Liver (tissue), 9 donors: ENCODE data around the gene TM4SF1. TPM values are rescaled to one million over a fixed set of nuclear protein-coding genes. Genes with fewer than 3 reads are reported as not detected.

ENCODE experiments used
- DNase-seq: peaks from one replicate; pipeline ENCODE4 v3.0.0-alpha.2; 2017; ENCODE audit warnings: low spot score
- H3K27ac ChIP-seq, 2 donors: one replicate each; pipeline ENCODE4 v1.7.0; 2013; ENCODE audit warnings: inconsistent platforms in 2 of 2, low read length in 2 of 2, control low read depth in 1 of 2, low read depth in 1 of 2, mild to moderate bottlenecking in 1 of 2
- H3K27me3 ChIP-seq, 4 donors: one replicate each; pipeline versions ENCODE4 v1.6.1 to v1.7.0; 2013; ENCODE audit warnings: low read length in 3 of 4, inconsistent platforms in 1 of 4, mild to moderate bottlenecking in 1 of 4, moderate library complexity in 1 of 4; ENCODE audit not compliant: control insufficient read depth in 4 of 4, insufficient read depth in 4 of 4
- H3K36me3 ChIP-seq, 4 donors: one replicate each; pipeline versions ENCODE4 v1.6.1 to v1.7.0; 2013; ENCODE audit warnings: low read length in 3 of 4, mild to moderate bottlenecking in 3 of 4, low read depth in 1 of 4, moderate library complexity in 1 of 4; ENCODE audit not compliant: control insufficient read depth in 4 of 4, insufficient read depth in 3 of 4
- H3K4me1 ChIP-seq, 4 donors: one replicate each; pipeline versions ENCODE4 v1.6.1 to v1.7.0; 2013; ENCODE audit warnings: low read length in 3 of 4, mild to moderate bottlenecking in 3 of 4, moderate library complexity in 1 of 4; ENCODE audit not compliant: control insufficient read depth in 4 of 4, insufficient read depth in 4 of 4
- H3K4me3 ChIP-seq, 3 donors: one replicate each; pipeline versions ENCODE4 v1.6.1 to v1.7.0; 2013; ENCODE audit warnings: low read length in 3 of 3, control low read depth in 1 of 3, low read depth in 1 of 3, mild to moderate bottlenecking in 1 of 3
- H3K9ac ChIP-seq, 2 donors: one replicate each; pipeline ENCODE4 v1.7.0; 2013; ENCODE audit warnings: low read length in 2 of 2, mild to moderate bottlenecking in 2 of 2, moderate library complexity in 2 of 2, control low read depth in 1 of 2, low read depth in 1 of 2
- H3K9me3 ChIP-seq, 4 donors: one replicate each; pipeline versions ENCODE4 v1.6.1 to v1.7.0; 2013; ENCODE audit warnings: low read length in 3 of 4; ENCODE audit not compliant: control insufficient read depth in 4 of 4
- EGR1 ChIP-seq, 2 donors: IDR thresholded peaks; 2 replicates each; pipeline ENCODE4 v1.6.1; 2016 to 2018; ENCODE audit warnings: antibody characterized with exemption in 2 of 2, low read depth in 2 of 2
- FOXA1 ChIP-seq: IDR thresholded peaks from 2 replicates; pipeline ENCODE4 v1.6.1; 2016; ENCODE audit warnings: antibody characterized with exemption
- FOXA2 ChIP-seq: IDR thresholded peaks from 2 replicates; pipeline ENCODE4 v1.6.1; 2016; ENCODE audit warnings: antibody characterized with exemption
- GABPA ChIP-seq, 2 donors: IDR thresholded peaks in 1 of 2; conservative IDR thresholded peaks in 1 of 2; 2 replicates each; pipeline ENCODE4 v1.6.1; 2016; ENCODE audit warnings: antibody characterized with exemption in 2 of 2, mild to moderate bottlenecking in 1 of 2, moderate library complexity in 1 of 2
- HNF4A ChIP-seq, 2 donors: conservative IDR thresholded peaks; 2 replicates each; pipeline ENCODE4 v1.6.1; 2016; ENCODE audit warnings: antibody characterized with exemption in 2 of 2, mild to moderate bottlenecking in 2 of 2
- HNF4G ChIP-seq: IDR thresholded peaks from 2 replicates; pipeline ENCODE4 v1.6.1; 2016; ENCODE audit warnings: antibody characterized with exemption
- JUND ChIP-seq, 2 donors: IDR thresholded peaks; 2 replicates each; pipeline ENCODE4 v1.6.1; 2016; ENCODE audit warnings: antibody characterized with exemption in 2 of 2
- NR2F2 ChIP-seq: IDR thresholded peaks from 2 replicates; pipeline ENCODE4 v1.6.1; 2016; ENCODE audit warnings: antibody characterized with exemption
- RAD21 ChIP-seq, 2 donors: IDR thresholded peaks; 2 replicates each; pipeline ENCODE4 v1.6.1; 2016; ENCODE audit warnings: antibody characterized with exemption in 2 of 2, mild to moderate bottlenecking in 2 of 2
- RXRA ChIP-seq, 2 donors: IDR thresholded peaks; 2 replicates each; pipeline ENCODE4 v1.6.1; 2017 to 2018; ENCODE audit warnings: antibody characterized with exemption in 2 of 2, mild to moderate bottlenecking in 1 of 2
- SP1 ChIP-seq: IDR thresholded peaks from 2 replicates; pipeline ENCODE4 v1.6.1; 2018; ENCODE audit warnings: antibody characterized with exemption, mild to moderate bottlenecking
- TAF1 ChIP-seq: conservative IDR thresholded peaks from 2 replicates; pipeline ENCODE4 v1.6.1; 2016; ENCODE audit warnings: antibody characterized with exemption, mild to moderate bottlenecking
- YY1 ChIP-seq: IDR thresholded peaks from 2 replicates; pipeline ENCODE4 v1.6.1; 2016; ENCODE audit warnings: antibody characterized with exemption, mild to moderate bottlenecking
- WGBS: extraction: QIAGEN DNeasy Blood & Tissue Kit; methylation state at CpG from one replicate; pipeline ENCODE4 v1.1.7; 2013; 5-methylcytosine and 5-hydroxymethylcytosine counted together
- polyA plus RNA-seq, 2 donors: library from polyadenylated mRNA; stranded (reverse) in 1 of 2; unstranded in 1 of 2; fragments of 200-250 nt in 1 of 2; fragments of >200 nt in 1 of 2; fragmentation: Nextera tagmentation in 1 of 2; extraction: Ambion mirVana in 1 of 2; gene quantifications; one replicate each; pipeline versions ENCODE4 v1.2.1 to v1.2.3, GENCODE V29; 2013 to 2015
- total RNA-seq, 2 donors: library from RNA; depleted of rRNA; stranded (reverse); fragments of >200 nt; gene quantifications; one replicate each; pipeline ENCODE4 v1.2.3, GENCODE V29; 2014
- TF ChIP-seq, protein P1 (sequence below): IDR thresholded peaks from 2 replicates; pipeline ENCODE4 v1.6.1; 2016; ENCODE audit warnings: antibody characterized with exemption, mild to moderate bottlenecking
- TF ChIP-seq, protein P2 (sequence below): fragments of 150-350 bp; IDR thresholded peaks from 2 replicates; pipeline ENCODE4 v1.5.1; 2017; ENCODE audit warnings: improper control_type of control experiment, low read depth, low read length; ENCODE audit not compliant: missing input control
- TF ChIP-seq, protein P3 (sequence below): IDR thresholded peaks from 2 replicates; pipeline ENCODE4 v1.6.1; 2016; ENCODE audit warnings: antibody characterized with exemption
- TF ChIP-seq, protein P4 (sequence below): IDR thresholded peaks from 2 replicates; pipeline ENCODE4 v1.6.1; 2016; ENCODE audit warnings: antibody characterized with exemption
- TF ChIP-seq, protein P5 (sequence below): IDR thresholded peaks from 2 replicates; pipeline ENCODE4 v1.6.1; 2016; ENCODE audit warnings: antibody characterized with exemption
- donor health status: healthy.
- donor health status: healthy.
- donor health status: healthy.
- donor health status: healthy.
- donor health status: healthy.

TM4SF1 gene
- total and polyA plus RNA-seq, 4 donors: 20.0 to 31.5 (median 25.1) TPM

DNA sequence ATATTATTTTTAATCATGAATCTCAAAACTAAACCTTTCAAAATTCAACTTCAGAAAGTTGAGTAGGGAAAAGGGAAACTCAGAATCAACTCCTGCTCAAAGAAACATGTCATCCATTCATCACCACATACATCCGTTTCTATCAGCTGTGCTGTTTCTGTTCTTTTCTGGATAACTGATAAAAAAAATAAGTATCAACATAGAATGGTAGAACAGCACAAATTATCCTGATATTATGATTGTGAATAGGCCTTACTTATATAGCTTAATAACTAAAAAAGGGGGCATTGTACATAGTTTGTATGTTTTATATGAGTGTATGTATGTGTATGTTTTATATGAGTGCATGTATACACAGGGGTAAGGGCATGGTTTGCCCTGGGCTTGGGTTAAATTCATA lies 3.1 kb downstream of the TM4SF1 start:
- no peak overlapping the region for H3K9ac ChIP-seq
- no peak for DNase-seq
- no peaks in the 10 kb centered on the region for H3K9me3 ChIP-seq
- WGBS: 74% methylated on average over 1 of the region's 1 CpG
- H3K4me1 ChIP-seq: peaks cover 2 to 31% (median 16%) of the 10 kb centered on the region in 4 donors
- no peak overlapping the region for H3K4me3 ChIP-seq
- no peaks in the 10 kb centered on the region for H3K27me3 ChIP-seq
- no peak overlapping the region for H3K27ac ChIP-seq
- TF ChIP-seq YY1: no peak
- TF ChIP-seq, protein P1, sequence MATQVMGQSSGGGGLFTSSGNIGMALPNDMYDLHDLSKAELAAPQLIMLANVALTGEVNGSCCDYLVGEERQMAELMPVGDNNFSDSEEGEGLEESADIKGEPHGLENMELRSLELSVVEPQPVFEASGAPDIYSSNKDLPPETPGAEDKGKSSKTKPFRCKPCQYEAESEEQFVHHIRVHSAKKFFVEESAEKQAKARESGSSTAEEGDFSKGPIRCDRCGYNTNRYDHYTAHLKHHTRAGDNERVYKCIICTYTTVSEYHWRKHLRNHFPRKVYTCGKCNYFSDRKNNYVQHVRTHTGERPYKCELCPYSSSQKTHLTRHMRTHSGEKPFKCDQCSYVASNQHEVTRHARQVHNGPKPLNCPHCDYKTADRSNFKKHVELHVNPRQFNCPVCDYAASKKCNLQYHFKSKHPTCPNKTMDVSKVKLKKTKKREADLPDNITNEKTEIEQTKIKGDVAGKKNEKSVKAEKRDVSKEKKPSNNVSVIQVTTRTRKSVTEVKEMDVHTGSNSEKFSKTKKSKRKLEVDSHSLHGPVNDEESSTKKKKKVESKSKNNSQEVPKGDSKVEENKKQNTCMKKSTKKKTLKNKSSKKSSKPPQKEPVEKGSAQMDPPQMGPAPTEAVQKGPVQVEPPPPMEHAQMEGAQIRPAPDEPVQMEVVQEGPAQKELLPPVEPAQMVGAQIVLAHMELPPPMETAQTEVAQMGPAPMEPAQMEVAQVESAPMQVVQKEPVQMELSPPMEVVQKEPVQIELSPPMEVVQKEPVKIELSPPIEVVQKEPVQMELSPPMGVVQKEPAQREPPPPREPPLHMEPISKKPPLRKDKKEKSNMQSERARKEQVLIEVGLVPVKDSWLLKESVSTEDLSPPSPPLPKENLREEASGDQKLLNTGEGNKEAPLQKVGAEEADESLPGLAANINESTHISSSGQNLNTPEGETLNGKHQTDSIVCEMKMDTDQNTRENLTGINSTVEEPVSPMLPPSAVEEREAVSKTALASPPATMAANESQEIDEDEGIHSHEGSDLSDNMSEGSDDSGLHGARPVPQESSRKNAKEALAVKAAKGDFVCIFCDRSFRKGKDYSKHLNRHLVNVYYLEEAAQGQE: no peak
- no peak for TF ChIP-seq RXRA (IDR thresholded peaks at IDR 0.05)
- TF ChIP-seq, protein P2, sequence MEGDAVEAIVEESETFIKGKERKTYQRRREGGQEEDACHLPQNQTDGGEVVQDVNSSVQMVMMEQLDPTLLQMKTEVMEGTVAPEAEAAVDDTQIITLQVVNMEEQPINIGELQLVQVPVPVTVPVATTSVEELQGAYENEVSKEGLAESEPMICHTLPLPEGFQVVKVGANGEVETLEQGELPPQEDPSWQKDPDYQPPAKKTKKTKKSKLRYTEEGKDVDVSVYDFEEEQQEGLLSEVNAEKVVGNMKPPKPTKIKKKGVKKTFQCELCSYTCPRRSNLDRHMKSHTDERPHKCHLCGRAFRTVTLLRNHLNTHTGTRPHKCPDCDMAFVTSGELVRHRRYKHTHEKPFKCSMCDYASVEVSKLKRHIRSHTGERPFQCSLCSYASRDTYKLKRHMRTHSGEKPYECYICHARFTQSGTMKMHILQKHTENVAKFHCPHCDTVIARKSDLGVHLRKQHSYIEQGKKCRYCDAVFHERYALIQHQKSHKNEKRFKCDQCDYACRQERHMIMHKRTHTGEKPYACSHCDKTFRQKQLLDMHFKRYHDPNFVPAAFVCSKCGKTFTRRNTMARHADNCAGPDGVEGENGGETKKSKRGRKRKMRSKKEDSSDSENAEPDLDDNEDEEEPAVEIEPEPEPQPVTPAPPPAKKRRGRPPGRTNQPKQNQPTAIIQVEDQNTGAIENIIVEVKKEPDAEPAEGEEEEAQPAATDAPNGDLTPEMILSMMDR: no peak
- TF ChIP-seq TAF1: no peak
- TF ChIP-seq JUND (IDR thresholded peaks at IDR 0.05): no peak
- TF ChIP-seq RAD21 (IDR thresholded peaks at IDR 0.05): no peak
- TF ChIP-seq SP1: no peak
- TF ChIP-seq NR2F2: no peak
- TF ChIP-seq, protein P3, sequence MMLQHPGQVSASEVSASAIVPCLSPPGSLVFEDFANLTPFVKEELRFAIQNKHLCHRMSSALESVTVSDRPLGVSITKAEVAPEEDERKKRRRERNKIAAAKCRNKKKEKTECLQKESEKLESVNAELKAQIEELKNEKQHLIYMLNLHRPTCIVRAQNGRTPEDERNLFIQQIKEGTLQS: no peak
- TF ChIP-seq, protein P4, sequence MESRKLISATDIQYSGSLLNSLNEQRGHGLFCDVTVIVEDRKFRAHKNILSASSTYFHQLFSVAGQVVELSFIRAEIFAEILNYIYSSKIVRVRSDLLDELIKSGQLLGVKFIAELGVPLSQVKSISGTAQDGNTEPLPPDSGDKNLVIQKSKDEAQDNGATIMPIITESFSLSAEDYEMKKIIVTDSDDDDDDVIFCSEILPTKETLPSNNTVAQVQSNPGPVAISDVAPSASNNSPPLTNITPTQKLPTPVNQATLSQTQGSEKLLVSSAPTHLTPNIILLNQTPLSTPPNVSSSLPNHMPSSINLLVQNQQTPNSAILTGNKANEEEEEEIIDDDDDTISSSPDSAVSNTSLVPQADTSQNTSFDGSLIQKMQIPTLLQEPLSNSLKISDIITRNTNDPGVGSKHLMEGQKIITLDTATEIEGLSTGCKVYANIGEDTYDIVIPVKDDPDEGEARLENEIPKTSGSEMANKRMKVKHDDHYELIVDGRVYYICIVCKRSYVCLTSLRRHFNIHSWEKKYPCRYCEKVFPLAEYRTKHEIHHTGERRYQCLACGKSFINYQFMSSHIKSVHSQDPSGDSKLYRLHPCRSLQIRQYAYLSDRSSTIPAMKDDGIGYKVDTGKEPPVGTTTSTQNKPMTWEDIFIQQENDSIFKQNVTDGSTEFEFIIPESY: no peak
- TF ChIP-seq, protein P5, sequence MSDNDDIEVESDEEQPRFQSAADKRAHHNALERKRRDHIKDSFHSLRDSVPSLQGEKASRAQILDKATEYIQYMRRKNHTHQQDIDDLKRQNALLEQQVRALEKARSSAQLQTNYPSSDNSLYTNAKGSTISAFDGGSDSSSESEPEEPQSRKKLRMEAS: no peak
- no peak for TF ChIP-seq HNF4A (conservative IDR thresholded peaks at IDR 0.05)
- no peak for TF ChIP-seq FOXA1
- TF ChIP-seq HNF4G: no peak
- TF ChIP-seq EGR1 (IDR thresholded peaks at IDR 0.05; ENCODE audit: low read depth in 2 of 2): no peak
- no peak for TF ChIP-seq GABPA (IDR thresholded peaks at IDR 0.05 in 1 of 2, conservative IDR thresholded peaks at IDR 0.05 in 1 of 2)
- TF ChIP-seq FOXA2: no peak
- H3K36me3 ChIP-seq: peaks cover 0 to 3% (median 0%) of the 10 kb centered on the region in 4 donors
